ENCODE measurements around the gene NCS1.

Gene NCS1

DNA sequence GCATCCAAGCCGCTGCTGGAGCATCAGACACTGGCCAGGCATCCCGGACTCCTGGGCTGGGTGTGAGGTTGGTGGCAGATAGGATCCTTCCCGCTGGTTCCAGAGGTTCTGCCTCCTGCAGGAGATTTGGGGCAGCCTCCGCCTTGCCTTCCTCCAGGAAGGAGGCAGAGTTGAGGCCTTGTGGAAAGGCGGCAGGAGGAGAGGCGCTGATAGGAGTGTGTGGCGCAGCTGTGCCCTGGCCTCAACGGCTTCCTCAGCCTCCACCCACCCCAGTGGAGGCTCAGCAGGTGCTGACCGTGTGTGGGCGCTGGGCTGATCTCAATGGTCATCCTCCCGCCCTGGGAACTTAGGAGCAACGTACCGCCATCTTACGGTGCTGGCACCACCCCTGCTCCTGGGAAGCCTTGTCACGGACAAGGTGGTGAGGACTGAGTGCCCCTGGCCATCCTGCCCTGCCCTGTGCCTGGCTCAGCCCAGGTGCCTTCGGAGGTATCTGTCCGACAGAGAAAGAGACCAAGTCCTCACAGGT, 10.2 kb downstream of the NCS1 start:
- H3K27me3 ChIP-seq (ENCODE audit: control insufficient read depth in 5 of 5, insufficient read depth in 4 of 5, low read length in 5 of 5) = peaks cover 0 to 10% (median 0%) of the 10 kb centered on the region in 5 donors
- no peak overlapping the region for H3K4me3 ChIP-seq (ENCODE audit: low read depth in 1 of 5, low read length in 5 of 5)
- H3K36me3 ChIP-seq (ENCODE audit: control insufficient read depth in 5 of 5, insufficient read depth in 5 of 5, low read length in 5 of 5) = no peaks in the 10 kb centered on the region
- no peaks in the 10 kb centered on the region for H3K9me3 ChIP-seq (ENCODE audit: control insufficient read depth in 5 of 5, low read length in 5 of 5)
- H3K9ac ChIP-seq (ENCODE audit: low read length in 5 of 5) = no peak overlapping the region
- peaks cover 0 to 5% (median 2%) of the 10 kb centered on the region in 5 donors for H3K4me1 ChIP-seq (ENCODE audit: control insufficient read depth in 5 of 5, insufficient read depth in 5 of 5, low read length in 5 of 5)
- no peak overlapping the region for H3K27ac ChIP-seq (ENCODE audit: low read depth, low read length)

- H3K9ac ChIP-seq (ENCODE audit: low read length in 5 of 5) = no peak overlapping the region
- no peak overlapping the region for H3K27ac ChIP-seq (ENCODE audit: low read depth, low read length)
- peaks cover 0 to 6% (median 3%) of the 10 kb centered on the region in 5 donors for H3K4me1 ChIP-seq (ENCODE audit: control insufficient read depth in 5 of 5, insufficient read depth in 5 of 5, low read length in 5 of 5)
- peaks cover 0 to 16% (median 3%) of the 10 kb centered on the region in 5 donors for H3K27me3 ChIP-seq (ENCODE audit: control insufficient read depth in 5 of 5, insufficient read depth in 4 of 5, low read length in 5 of 5)
- no peak overlapping the region for H3K4me3 ChIP-seq (ENCODE audit: low read depth in 1 of 5, low read length in 5 of 5)
- H3K36me3 ChIP-seq (ENCODE audit: control insufficient read depth in 5 of 5, insufficient read depth in 5 of 5, low read length in 5 of 5) = no peaks in the 10 kb centered on the region
- no peaks in the 10 kb centered on the region for H3K9me3 ChIP-seq (ENCODE audit: control insufficient read depth in 5 of 5, low read length in 5 of 5)
These were observed 11.0 kb downstream of the NCS1 start for GRCh38 chr9:130183133-130183762.

GRCh38 chr9:130185017-130185416, 12.8 kb downstream of the NCS1 start:
- Histone ChIP-seq H3K4me3 (ENCODE audit: low read depth in 1 of 5, low read length in 5 of 5) (no peak overlapping the region), H3K36me3 (ENCODE audit: control insufficient read depth in 5 of 5, insufficient read depth in 5 of 5, low read length in 5 of 5) (no peaks in the 10 kb centered on the region), H3K27me3 (ENCODE audit: control insufficient read depth in 5 of 5, insufficient read depth in 4 of 5, low read length in 5 of 5) (peaks cover 0 to 16% (median 3%) of the 10 kb centered on the region in 5 donors), H3K9ac (ENCODE audit: low read length in 5 of 5) (no peak overlapping the region), H3K9me3 (ENCODE audit: control insufficient read depth in 5 of 5, low read length in 5 of 5) (no peaks in the 10 kb centered on the region), H3K4me1 (ENCODE audit: control insufficient read depth in 5 of 5, insufficient read depth in 5 of 5, low read length in 5 of 5) (peaks cover 0 to 6% (median 3%) of the 10 kb centered on the region in 5 donors), H3K27ac (ENCODE audit: low read depth, low read length) (no peak overlapping the region)

GRCh38 chr9:130185490-130186031, 13.4 kb downstream of the NCS1 start:
- no peak overlapping the region for H3K4me3 ChIP-seq (ENCODE audit: low read depth in 1 of 5, low read length in 5 of 5)
- H3K27ac ChIP-seq (ENCODE audit: low read depth, low read length) = no peak overlapping the region
- no peaks in the 10 kb centered on the region for H3K9me3 ChIP-seq (ENCODE audit: control insufficient read depth in 5 of 5, low read length in 5 of 5)
- H3K36me3 ChIP-seq (ENCODE audit: control insufficient read depth in 5 of 5, insufficient read depth in 5 of 5, low read length in 5 of 5) = no peaks in the 10 kb centered on the region
- peaks cover 0 to 6% (median 3%) of the 10 kb centered on the region in 5 donors for H3K4me1 ChIP-seq (ENCODE audit: control insufficient read depth in 5 of 5, insufficient read depth in 5 of 5, low read length in 5 of 5)
- H3K27me3 ChIP-seq (ENCODE audit: control insufficient read depth in 5 of 5, insufficient read depth in 4 of 5, low read length in 5 of 5) = peaks cover 0 to 16% (median 3%) of the 10 kb centered on the region in 5 donors
- H3K9ac ChIP-seq (ENCODE audit: low read length in 5 of 5) = no peak overlapping the region

DNA sequence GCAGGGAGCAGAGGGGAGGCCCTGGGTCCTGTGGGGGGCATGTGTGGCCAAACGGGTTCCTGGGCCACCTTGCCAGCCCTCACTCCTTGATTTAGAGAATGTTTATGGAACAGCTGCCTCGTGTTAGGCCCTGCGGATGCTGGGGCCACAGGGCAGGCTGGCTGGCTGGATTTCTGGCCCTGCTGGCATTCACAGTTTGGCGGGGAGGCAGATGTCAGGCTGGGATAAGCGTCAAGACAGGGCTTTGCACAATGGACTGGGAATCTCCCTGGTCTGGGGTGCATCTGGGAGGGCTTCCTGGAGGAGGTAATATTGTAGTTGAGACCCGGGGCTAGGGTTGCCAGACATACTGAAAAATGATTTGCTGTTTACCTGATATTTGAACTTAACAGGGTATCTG, 13.8 kb downstream of the NCS1 start:
- H3K9me3 ChIP-seq (ENCODE audit: control insufficient read depth in 5 of 5, low read length in 5 of 5) = no peaks in the 10 kb centered on the region
- H3K4me3 ChIP-seq (ENCODE audit: low read depth in 1 of 5, low read length in 5 of 5) = no peak overlapping the region
- H3K4me1 ChIP-seq (ENCODE audit: control insufficient read depth in 5 of 5, insufficient read depth in 5 of 5, low read length in 5 of 5) = peaks cover 0 to 6% (median 3%) of the 10 kb centered on the region in 5 donors
- no peak overlapping the region for H3K27ac ChIP-seq (ENCODE audit: low read depth, low read length)
- H3K9ac ChIP-seq (ENCODE audit: low read length in 5 of 5) = no peak overlapping the region
- H3K36me3 ChIP-seq (ENCODE audit: control insufficient read depth in 5 of 5, insufficient read depth in 5 of 5, low read length in 5 of 5) = no peaks in the 10 kb centered on the region
- peaks cover 0 to 16% (median 3%) of the 10 kb centered on the region in 5 donors for H3K27me3 ChIP-seq (ENCODE audit: control insufficient read depth in 5 of 5, insufficient read depth in 4 of 5, low read length in 5 of 5)

DNA sequence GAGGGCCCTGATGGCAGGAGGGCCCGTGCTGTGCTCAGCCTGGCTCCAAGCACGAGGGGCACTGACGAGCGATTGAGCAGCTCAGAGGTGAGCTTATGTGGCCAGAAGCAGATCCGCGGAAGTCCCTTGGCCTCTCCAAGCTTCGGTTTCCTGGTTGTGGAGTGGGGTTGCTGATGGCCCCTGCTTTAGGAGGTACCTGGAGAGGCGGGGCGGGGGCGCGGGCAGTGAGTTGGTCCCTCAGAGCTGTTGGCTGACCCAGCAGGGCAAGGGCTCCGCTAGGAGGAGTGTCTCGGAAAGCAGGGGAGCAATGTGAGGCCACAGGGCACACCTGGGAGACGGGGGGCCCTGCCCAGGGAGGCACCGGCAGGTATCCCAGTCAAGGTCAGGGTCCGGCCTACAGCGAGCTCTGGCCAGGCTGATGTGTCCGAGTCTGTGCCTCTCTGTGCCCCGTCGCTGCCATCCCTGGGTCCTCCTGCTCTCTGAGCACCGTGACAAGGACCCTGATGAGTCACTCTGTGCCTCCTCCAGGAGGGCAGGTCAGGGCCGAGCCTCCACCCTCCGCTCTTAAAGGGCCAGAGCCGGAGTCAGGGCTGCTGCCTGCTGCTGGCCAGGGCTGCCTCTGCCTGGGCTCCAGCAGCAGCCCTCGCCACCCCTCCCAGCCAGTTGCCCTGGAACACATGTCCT, 14.8 kb downstream of the NCS1 start:
- Histone ChIP-seq H3K9ac (ENCODE audit: low read length in 5 of 5) (no peak overlapping the region), H3K36me3 (ENCODE audit: control insufficient read depth in 5 of 5, insufficient read depth in 5 of 5, low read length in 5 of 5) (no peaks in the 10 kb centered on the region), H3K4me1 (ENCODE audit: control insufficient read depth in 5 of 5, insufficient read depth in 5 of 5, low read length in 5 of 5) (peaks cover 0 to 6% (median 3%) of the 10 kb centered on the region in 5 donors), H3K27ac (ENCODE audit: low read depth, low read length) (no peak overlapping the region), H3K4me3 (ENCODE audit: low read depth in 1 of 5, low read length in 5 of 5) (peak overlapping the region in 1 of 5 donors; percentile 14), H3K9me3 (ENCODE audit: control insufficient read depth in 5 of 5, low read length in 5 of 5) (no peaks in the 10 kb centered on the region), H3K27me3 (ENCODE audit: control insufficient read depth in 5 of 5, insufficient read depth in 4 of 5, low read length in 5 of 5) (peaks cover 0 to 15% (median 3%) of the 10 kb centered on the region in 5 donors)

DNA sequence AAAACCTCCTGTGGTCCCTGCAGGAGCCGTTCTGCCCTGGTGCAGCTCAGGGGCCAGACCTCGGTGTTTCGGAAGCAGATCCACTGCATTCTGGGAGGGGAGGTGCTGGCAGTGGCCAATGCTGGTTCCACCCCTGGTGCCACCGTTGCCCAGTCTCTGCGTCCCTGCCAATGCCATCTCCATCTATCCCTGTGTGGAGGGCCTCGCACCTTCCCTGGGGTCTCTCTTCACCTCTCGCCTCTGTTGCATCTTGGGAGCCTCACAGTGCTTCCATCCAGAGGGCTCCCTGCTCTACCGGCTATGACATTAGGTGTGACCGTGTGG, 15.3 kb downstream of the NCS1 start:
- Histone ChIP-seq H3K36me3 (ENCODE audit: control insufficient read depth in 5 of 5, insufficient read depth in 5 of 5, low read length in 5 of 5) (no peaks in the 10 kb centered on the region), H3K9ac (ENCODE audit: low read length in 5 of 5) (no peak overlapping the region), H3K27me3 (ENCODE audit: control insufficient read depth in 5 of 5, insufficient read depth in 4 of 5, low read length in 5 of 5) (peaks cover 0 to 13% (median 2%) of the 10 kb centered on the region in 5 donors), H3K4me1 (ENCODE audit: control insufficient read depth in 5 of 5, insufficient read depth in 5 of 5, low read length in 5 of 5) (peaks cover 0 to 6% (median 3%) of the 10 kb centered on the region in 5 donors), H3K27ac (ENCODE audit: low read depth, low read length) (no peak overlapping the region), H3K9me3 (ENCODE audit: control insufficient read depth in 5 of 5, low read length in 5 of 5) (no peaks in the 10 kb centered on the region), H3K4me3 (ENCODE audit: low read depth in 1 of 5, low read length in 5 of 5) (no peak overlapping the region)

DNA sequence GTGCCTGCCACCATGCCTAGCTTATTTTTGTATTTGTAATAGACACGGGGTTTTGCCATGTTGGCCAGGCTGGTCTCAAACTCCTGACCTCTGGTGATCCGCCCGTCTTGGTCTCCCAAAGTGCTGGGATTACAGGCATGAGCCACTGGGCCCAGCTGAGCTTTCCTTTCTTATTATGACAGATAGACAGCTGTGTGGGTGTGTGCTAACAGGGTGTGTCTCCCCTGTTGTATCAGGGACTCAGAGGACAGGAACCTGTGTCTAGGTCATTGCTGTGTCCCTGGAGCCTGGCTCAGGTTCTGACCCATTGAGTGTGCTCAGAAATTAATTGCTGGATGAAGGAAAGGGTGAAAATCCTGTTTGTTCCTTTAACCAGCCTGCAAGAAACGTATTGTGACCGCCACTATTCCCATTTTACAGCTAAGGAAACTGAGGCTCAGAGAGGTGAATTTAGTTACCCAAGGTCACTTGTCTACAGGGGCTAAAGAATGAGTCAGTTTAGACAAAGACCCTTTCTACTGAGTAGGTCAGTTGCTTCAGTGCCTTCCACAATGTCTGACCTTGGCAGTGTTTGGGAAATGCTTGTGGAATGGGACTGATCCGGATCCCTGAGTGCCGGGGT, 16.8 kb downstream of the NCS1 start:
- no peak overlapping the region for H3K4me3 ChIP-seq (ENCODE audit: low read depth in 1 of 5, low read length in 5 of 5)
- no peaks in the 10 kb centered on the region for H3K36me3 ChIP-seq (ENCODE audit: control insufficient read depth in 5 of 5, insufficient read depth in 5 of 5, low read length in 5 of 5)
- H3K27ac ChIP-seq (ENCODE audit: low read depth, low read length) = no peak overlapping the region
- H3K9me3 ChIP-seq (ENCODE audit: control insufficient read depth in 5 of 5, low read length in 5 of 5) = no peaks in the 10 kb centered on the region
- no peak overlapping the region for H3K9ac ChIP-seq (ENCODE audit: low read length in 5 of 5)
- H3K4me1 ChIP-seq (ENCODE audit: control insufficient read depth in 5 of 5, insufficient read depth in 5 of 5, low read length in 5 of 5) = peaks cover 0 to 12% (median 5%) of the 10 kb centered on the region in 5 donors
- H3K27me3 ChIP-seq (ENCODE audit: control insufficient read depth in 5 of 5, insufficient read depth in 4 of 5, low read length in 5 of 5) = peaks cover 1 to 20% (median 8%) of the 10 kb centered on the region in 5 donors

- H3K9ac ChIP-seq (ENCODE audit: low read length in 5 of 5) = no peak overlapping the region
- H3K36me3 ChIP-seq (ENCODE audit: control insufficient read depth in 5 of 5, insufficient read depth in 5 of 5, low read length in 5 of 5) = no peaks in the 10 kb centered on the region
- no peaks in the 10 kb centered on the region for H3K9me3 ChIP-seq (ENCODE audit: control insufficient read depth in 5 of 5, low read length in 5 of 5)
- peaks cover 0 to 12% (median 5%) of the 10 kb centered on the region in 5 donors for H3K4me1 ChIP-seq (ENCODE audit: control insufficient read depth in 5 of 5, insufficient read depth in 5 of 5, low read length in 5 of 5)
- H3K27me3 ChIP-seq (ENCODE audit: control insufficient read depth in 5 of 5, insufficient read depth in 4 of 5, low read length in 5 of 5) = peaks cover 3 to 26% (median 11%) of the 10 kb centered on the region in 5 donors
- no peak overlapping the region for H3K4me3 ChIP-seq (ENCODE audit: low read depth in 1 of 5, low read length in 5 of 5)
- H3K27ac ChIP-seq (ENCODE audit: low read depth, low read length) = no peak overlapping the region
These were observed 17.6 kb downstream of the NCS1 start for GRCh38 chr9:130189840-130190239.
